ENCODE measurements around the gene SYTL4. TPM values are rescaled to one million over a fixed set of nuclear protein-coding genes. Genes with fewer than 3 reads are reported as not detected.

Gene SYTL4
- total RNA-seq, 2 experiments from 2014 or later = not detected

GRCh38 chrX:100698551-100698950 is 33.4 kb downstream of the SYTL4 start:
- Histone ChIP-seq H3K79me2 (ENCODE audit: insufficient read depth, low read depth, low read length) (no peaks in the 10 kb centered on the region), H3K4me3 (ENCODE audit: low read depth, low read length, poor library complexity, severe bottlenecking) (no peak overlapping the region), H3K9me2 (ENCODE audit: insufficient read depth, low read length) (no peaks in the 10 kb centered on the region), H3K4me1 (ENCODE audit: insufficient read depth, low read length, poor library complexity, severe bottlenecking) (no peaks in the 10 kb centered on the region), H3K27ac (ENCODE audit: low read depth, low read length, poor library complexity, severe bottlenecking) (no peak overlapping the region), H2AFZ (ENCODE audit: low read length) (no peak overlapping the region), H3K36me3 (ENCODE audit: insufficient read depth, low read length) (no peaks in the 10 kb centered on the region), H3K9me3 (ENCODE audit: low read length) (no peaks in the 10 kb centered on the region), H3K4me2 (ENCODE audit: low read length) (no peak overlapping the region), H4K20me1 (ENCODE audit: insufficient read depth, low read length) (no peaks in the 10 kb centered on the region)
- DNase-seq (ENCODE audit: low spot score) = no peak
- BruUV-seq (replicated peaks) = no TSS peak
- intact Hi-C loops (cut with micrococcal nuclease; ENCODE audit: unreplicated experiment) = no loop called here
- CTCF ChIA-PET (ENCODE audit: unreplicated experiment) = no interaction called here
- TF ChIP-seq EZH2phosphoT487 (IDR thresholded peaks at IDR 0.05; ENCODE audit: borderline replicate concordance, low read depth, low read length) (no peak), CTCF (conservative IDR thresholded peaks at IDR 0.05; ENCODE audit: low read length) (no peak)
- POLR2A ChIA-PET = no interaction called here

DNA sequence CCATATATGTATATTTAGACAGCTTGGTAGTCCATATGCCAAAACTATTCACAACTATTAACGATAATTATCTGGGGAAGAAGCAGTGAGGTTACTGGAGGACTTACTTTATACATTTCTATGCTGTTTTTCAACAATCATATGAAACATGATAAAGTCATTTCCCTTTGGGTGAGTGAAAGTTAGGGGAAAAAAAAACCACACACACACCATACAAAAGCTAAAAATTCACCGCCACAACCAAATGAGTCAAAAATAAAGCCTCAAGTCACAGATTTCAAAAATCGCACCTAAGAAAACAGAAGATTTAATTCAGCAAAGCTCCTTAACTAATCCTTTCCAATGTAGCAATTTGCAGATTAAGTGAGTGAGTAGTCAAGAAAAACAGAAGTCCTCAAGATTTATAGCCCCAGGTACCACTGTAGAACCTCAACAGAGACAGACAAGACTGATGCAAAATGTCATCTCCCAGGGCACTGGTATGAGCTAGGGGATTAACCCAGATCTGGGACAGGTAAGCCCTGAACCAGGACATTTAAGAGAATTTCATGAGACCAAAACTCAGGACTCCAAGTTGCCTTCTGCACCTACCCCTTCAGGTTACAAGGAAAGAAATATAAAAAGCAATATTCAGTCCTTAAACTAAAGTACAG is 35.1 kb downstream of the SYTL4 start:
- Histone ChIP-seq H3K27ac (ENCODE audit: low read depth, low read length, poor library complexity, severe bottlenecking) (no peak overlapping the region), H4K20me1 (ENCODE audit: insufficient read depth, low read length) (no peaks in the 10 kb centered on the region), H3K4me1 (ENCODE audit: insufficient read depth, low read length, poor library complexity, severe bottlenecking) (no peaks in the 10 kb centered on the region), H3K36me3 (ENCODE audit: insufficient read depth, low read length) (no peaks in the 10 kb centered on the region), H3K79me2 (ENCODE audit: insufficient read depth, low read depth, low read length) (no peaks in the 10 kb centered on the region), H2AFZ (ENCODE audit: low read length) (no peak overlapping the region), H3K9me2 (ENCODE audit: insufficient read depth, low read length) (no peaks in the 10 kb centered on the region), H3K4me3 (ENCODE audit: low read depth, low read length, poor library complexity, severe bottlenecking) (no peak overlapping the region), H3K9me3 (ENCODE audit: low read length) (no peaks in the 10 kb centered on the region), H3K4me2 (ENCODE audit: low read length) (no peak overlapping the region)
- intact Hi-C loops (cut with micrococcal nuclease; ENCODE audit: unreplicated experiment) = no loop called here
- CTCF ChIA-PET (ENCODE audit: unreplicated experiment) = no interaction called here
- POLR2A ChIA-PET = no interaction called here
- BruUV-seq (replicated peaks) = no TSS peak
- TF ChIP-seq EZH2phosphoT487 (IDR thresholded peaks at IDR 0.05; ENCODE audit: borderline replicate concordance, low read depth, low read length) (no peak), CTCF (conservative IDR thresholded peaks at IDR 0.05; ENCODE audit: low read length) (no peak)
- no peak for DNase-seq (ENCODE audit: low spot score)

GRCh38 chrX:100695991-100696390 is 35.9 kb downstream of the SYTL4 start:
- Histone ChIP-seq H3K9me3 (ENCODE audit: low read length) (no peaks in the 10 kb centered on the region), H3K4me2 (ENCODE audit: low read length) (no peak overlapping the region), H3K4me3 (ENCODE audit: low read depth, low read length, poor library complexity, severe bottlenecking) (no peak overlapping the region), H3K36me3 (ENCODE audit: insufficient read depth, low read length) (no peaks in the 10 kb centered on the region), H3K9me2 (ENCODE audit: insufficient read depth, low read length) (no peaks in the 10 kb centered on the region), H4K20me1 (ENCODE audit: insufficient read depth, low read length) (no peaks in the 10 kb centered on the region), H2AFZ (ENCODE audit: low read length) (no peak overlapping the region), H3K79me2 (ENCODE audit: insufficient read depth, low read depth, low read length) (no peaks in the 10 kb centered on the region), H3K27ac (ENCODE audit: low read depth, low read length, poor library complexity, severe bottlenecking) (no peak overlapping the region), H3K4me1 (ENCODE audit: insufficient read depth, low read length, poor library complexity, severe bottlenecking) (no peaks in the 10 kb centered on the region)
- intact Hi-C loops (cut with micrococcal nuclease; ENCODE audit: unreplicated experiment) = no loop called here
- POLR2A ChIA-PET = interaction anchor here (0.6 kb wide), 1 partner anchor 14 kb away, joined by 4 read pairs; no protein-coding TSS in a partner anchor
- CTCF ChIA-PET (ENCODE audit: unreplicated experiment) = no interaction called here
- DNase-seq (ENCODE audit: low spot score) = no peak
- TF ChIP-seq CTCF (conservative IDR thresholded peaks at IDR 0.05; ENCODE audit: low read length) = no peak
- TF ChIP-seq EZH2phosphoT487 (IDR thresholded peaks at IDR 0.05; ENCODE audit: borderline replicate concordance, low read depth, low read length) = no peak
- BruUV-seq (replicated peaks) = no TSS peak

Data from OCI-LY7 (cell line).